ENCODE results near the gene SDHA.
"Not testable (repeated sequence)": the region's sequence is repeated elsewhere in the genome, so short reads cannot be mapped to it uniquely, and the experiment has no call there.

Gene SDHA

DNA sequence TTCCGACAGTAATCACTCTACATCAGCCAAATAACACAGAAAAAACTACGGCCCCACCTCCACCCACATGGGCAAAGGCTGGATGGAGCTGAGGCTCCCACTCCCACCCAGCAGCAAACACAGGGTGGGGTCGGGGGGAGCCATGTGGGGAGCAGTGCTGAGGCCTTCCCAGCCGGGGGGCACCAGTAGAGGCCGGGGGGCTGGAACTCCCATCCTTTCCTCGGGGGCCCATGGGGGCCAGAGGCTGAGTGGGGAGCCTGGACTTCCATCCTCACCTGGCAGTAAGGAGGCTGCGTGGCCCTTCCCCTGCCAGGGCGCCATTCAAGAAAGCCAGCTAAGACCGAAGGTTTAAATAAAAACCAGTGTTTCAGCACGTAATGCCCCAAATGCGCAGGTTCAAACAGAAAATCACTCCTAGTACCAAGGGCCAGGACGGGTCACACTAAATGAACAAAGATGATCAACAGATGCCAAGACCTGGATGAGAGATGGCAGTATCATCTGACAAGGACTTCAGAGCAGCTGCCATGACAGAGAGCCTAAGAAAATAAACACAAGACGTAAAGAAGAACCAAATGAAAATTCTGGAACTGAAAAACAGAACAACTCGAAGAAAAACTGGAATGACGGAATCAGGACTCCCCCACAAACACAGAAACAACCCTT lies 9.5 kb upstream of the SDHA start:
- DNase-seq, result peak in 4 of 42 donors; percentile 4 to 30 (median 18)
- intact Hi-C loops (cut with DNase I), result no loop called here

DNA sequence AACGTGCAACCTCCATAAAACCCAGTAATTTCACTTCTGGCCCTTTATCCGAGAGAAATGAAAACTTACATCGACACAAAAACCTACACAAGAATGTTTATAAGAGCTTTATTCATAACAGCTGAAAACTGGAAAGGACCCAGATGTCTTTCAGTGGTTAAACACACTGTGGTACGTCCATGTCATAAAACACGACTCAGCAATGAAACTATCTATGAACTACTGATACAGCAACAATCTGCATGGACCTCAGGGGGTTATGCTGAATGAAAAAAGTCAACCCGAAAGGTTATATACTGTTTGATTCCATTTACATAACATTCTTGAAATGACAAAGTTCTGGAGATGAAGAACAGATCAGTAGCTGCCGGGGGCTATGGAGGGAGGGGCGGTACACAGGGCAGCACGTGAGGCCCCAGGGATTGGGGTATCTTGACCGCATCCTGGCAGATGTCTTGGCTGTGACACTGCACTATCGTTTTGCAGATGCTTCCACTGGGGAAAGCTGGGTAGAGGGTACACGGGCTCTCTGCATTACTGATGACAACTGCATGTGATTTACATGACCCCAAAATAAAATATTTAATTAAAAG lies 4.2 kb upstream of the SDHA start:
- DNase-seq, result no peak
- intact Hi-C loops (cut with DNase I), result no loop called here

GRCh38 chr5:215256-215655 lies 2.9 kb upstream of the SDHA start:
- intact Hi-C loops (cut with DNase I); DNase-seq: not testable (repeated sequence)

GRCh38 chr5:216076-216475 lies 2.0 kb upstream of the SDHA start:
- intact Hi-C loops (cut with DNase I); DNase-seq: not testable (repeated sequence)

- intact Hi-C loops (cut with DNase I), result no loop called here
These were observed 554 bp downstream of the SDHA start for GRCh38 chr5:218457-219291.

GRCh38 chr5:219460-219863 lies 1.3 kb downstream of the SDHA start:
- peak in 7 of 42 donors; percentile 10 to 57 (median 21) for DNase-seq
- intact Hi-C loops (cut with DNase I), result no loop called here

More at GRCh38 chr5:218457-219291, 554 bp downstream of the SDHA start:
- DNase-seq, result peak in 21 of 42 donors; percentile 18 to 65 (median 35)

DNA sequence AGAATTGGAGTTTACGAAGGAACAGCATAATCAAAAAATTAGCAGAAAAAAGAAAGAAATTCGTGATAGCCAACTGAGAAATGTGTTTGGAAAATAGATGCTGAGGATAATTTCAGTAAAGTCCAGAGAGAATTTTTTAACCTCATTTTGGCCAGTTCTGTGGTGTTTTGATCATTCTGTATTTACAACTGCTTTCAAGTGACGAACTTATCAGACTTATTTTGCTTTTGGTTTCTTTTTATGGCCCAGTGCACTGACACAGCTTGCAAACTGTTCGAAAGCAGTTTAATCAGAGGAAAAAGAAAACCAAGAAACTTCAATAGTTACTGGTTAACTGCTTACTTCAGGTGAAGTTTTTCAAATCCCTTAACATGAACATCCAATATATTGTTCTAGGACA lies 1.9 kb downstream of the SDHA start:
- intact Hi-C loops (cut with DNase I), result no loop called here
- DNase-seq, result no peak

GRCh38 chr5:222951-223715 lies 5.0 kb downstream of the SDHA start:
- intact Hi-C loops (cut with DNase I); DNase-seq: not testable (repeated sequence)

- intact Hi-C loops (cut with DNase I), result no loop called here
- DNase-seq, result no peak
These were observed 5.7 kb downstream of the SDHA start for GRCh38 chr5:223791-224190.

DNA sequence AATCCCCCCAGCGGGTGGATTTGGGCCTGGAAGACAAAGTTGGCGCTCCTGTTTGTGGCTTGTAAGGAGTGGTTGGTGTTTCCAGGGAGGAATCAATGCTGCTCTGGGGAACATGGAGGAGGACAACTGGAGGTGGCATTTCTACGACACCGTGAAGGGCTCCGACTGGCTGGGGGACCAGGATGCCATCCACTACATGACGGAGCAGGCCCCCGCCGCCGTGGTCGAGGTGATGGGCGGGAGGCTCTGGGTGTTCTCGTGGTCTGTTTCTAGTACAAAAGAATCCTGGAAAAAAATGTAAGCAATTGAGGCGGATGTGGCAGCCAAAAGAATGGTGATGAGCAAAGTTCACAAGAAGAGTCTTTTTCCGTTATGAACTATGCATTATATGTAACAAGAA lies 7.2 kb downstream of the SDHA start:
- intact Hi-C loops (cut with DNase I), result no loop called here
- no peak for DNase-seq

- DNase-seq, result peak in 24 of 42 donors; percentile 11 to 80 (median 46)
- intact Hi-C loops (cut with DNase I), result not testable (repeated sequence)
These were observed 9.3 kb downstream of the SDHA start for GRCh38 chr5:227375-227774.

DNA sequence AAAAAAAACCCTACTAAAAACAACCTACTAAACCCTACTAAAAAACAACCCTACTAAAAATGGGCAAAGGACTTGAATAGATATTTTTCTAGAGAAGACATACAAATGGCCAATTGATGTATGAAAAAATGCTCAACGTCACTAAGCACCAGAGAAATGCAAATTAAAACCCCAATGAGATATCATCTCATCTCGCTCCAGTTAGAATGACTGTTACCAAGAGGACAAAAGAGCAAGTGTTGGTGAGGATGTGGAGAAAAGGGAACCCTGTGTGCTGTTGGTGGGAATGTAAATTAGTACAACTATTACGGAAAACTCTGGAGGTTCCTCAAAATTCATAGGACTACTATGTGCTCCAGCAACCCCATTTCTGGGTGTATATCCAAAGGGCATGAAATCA lies 10.8 kb downstream of the SDHA start:
- intact Hi-C loops (cut with DNase I), result no loop called here
- DNase-seq, result peak in 2 of 42 donors; percentile 30

DNA sequence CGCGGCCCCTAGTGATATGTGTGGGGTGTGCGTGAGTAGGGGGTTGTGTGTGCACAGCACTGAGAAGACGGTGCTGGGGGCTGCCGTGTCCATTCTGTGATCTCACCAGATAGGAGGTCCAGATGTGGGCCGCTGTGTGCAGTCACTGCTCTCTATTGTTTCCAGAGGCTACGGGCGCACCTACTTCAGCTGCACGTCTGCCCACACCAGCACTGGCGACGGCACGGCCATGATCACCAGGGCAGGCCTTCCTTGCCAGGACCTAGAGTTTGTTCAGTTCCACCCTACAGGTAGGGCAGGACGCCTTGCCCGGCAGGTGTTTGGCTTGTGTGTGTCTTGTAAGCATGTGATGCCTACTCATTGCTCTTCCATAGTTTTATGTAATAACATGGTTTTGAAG lies 12.6 kb downstream of the SDHA start:
- DNase-seq, result no peak
- intact Hi-C loops (cut with DNase I), result no loop called here

DNA sequence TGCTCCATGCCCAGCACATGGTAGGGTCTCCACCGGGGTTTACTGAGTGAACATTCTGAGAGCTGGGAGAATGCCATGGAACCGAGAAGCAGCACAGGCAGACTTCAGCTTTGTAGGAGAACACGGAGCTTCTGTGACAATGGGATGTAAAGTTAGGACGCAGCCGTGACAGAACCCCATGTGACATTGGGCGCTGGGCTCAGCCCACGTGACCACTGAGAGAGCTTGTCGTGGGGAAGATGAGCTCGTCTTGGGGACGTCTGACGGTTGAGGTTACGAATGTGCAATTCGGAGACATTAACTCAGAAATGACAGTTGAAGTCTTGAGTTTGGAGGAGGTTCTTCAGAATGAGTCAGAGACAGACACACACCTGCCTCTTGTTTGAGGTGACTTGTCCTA lies 13.5 kb downstream of the SDHA start:
- intact Hi-C loops (cut with DNase I), result no loop called here
- DNase-seq, result peak; percentile 14 to 87 (median 60)

DNA sequence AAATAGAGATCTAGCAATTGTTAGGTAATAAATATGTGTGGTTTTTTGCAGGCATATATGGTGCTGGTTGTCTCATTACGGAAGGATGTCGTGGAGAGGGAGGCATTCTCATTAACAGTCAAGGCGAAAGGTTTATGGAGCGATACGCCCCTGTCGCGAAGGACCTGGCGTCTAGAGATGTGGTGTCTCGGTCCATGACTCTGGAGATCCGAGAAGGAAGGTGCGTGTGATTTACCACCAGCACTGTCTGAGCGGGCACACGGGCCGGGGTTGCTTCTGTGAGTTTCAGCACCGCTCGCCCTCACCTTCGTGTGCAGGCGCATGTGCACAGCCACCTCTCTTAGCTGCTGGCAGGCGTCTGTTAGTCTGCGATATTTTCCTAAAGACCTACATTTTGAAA lies 15.3 kb downstream of the SDHA start:
- DNase-seq; intact Hi-C loops (cut with DNase I): not testable (repeated sequence)

DNA sequence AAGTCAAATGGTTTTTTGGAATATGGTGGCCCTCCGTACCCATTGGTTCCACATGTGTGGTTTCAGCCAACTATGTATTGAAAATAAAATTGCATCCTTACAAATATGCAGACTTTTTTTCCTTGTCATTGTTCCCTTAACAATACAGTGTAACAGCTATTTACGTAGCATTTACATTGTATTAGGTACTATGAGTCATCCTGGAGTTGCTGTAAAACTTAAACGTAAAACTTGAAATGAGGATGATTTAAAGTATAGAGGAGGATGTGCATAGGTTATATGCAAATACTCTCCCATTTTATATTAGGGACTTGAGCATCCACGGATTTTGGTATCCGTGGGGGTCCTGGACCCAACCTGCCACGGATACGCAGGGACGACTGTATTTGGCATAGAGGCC lies 16.3 kb downstream of the SDHA start:
- intact Hi-C loops (cut with DNase I), result no loop called here
- no peak for DNase-seq

- DNase-seq, result peak in 32 of 42 donors; percentile 19 to 85 (median 57)
- intact Hi-C loops (cut with DNase I), result not testable (repeated sequence)
These were observed 17.4 kb downstream of the SDHA start for GRCh38 chr5:235527-235926.

GRCh38 chr5:237931-238330 lies 19.8 kb downstream of the SDHA start:
- intact Hi-C loops (cut with DNase I), result not testable (repeated sequence)

DNA sequence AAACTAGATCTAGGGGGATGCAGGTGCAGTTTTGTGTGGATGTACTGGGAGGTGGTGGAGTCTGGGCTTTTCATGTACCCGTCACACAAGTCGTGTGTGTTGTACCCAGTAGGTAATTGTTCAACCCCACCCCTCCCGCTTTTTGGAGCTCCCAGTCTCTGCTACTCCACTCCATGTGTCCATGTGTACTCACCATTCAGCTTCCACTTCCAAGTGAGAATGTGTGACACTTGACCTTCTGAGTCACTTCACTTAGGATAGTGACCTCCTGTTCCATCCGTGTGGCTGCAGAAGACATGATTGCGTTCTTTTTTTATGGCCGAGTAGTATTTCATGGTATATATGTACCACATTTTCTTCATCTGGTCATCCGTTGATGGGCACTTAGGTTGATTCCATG lies 22.4 kb downstream of the SDHA start:
- intact Hi-C loops (cut with DNase I), result not testable (repeated sequence)
- DNase-seq, result peak in 1 of 42 donors; percentile 3

More at GRCh38 chr5:237931-238330, 19.8 kb downstream of the SDHA start:
- DNase-seq, result peak in 40 of 42 donors; percentile 13 to 87 (median 64)

Data from head of caudate nucleus (tissue), 42 donors.